Sciatic nerve (tissue), 2 donors: ENCODE data around the gene PGLYRP2. TPM values are rescaled to one million over a fixed set of nuclear protein-coding genes. Genes with fewer than 3 reads are reported as not detected.

Experiments
- ATAC-seq: fragments of 200-7000 bp; cut with Tn5 transposase; one replicate; pipeline ENCODE4 v1.9.1; 2020; ENCODE audit warnings: mild to moderate bottlenecking, moderate library complexity
- DNase-seq: peaks from one replicate; pipeline ENCODE4 v3.0.0-alpha.2; 2020; ENCODE audit warnings: low spot score
- intact Hi-C: fragments of 100-400 bp; cut with DNase I; formaldehyde crosslinking; loops from one replicate; pipeline ENCODE4 v1.14.2; 2022
- total RNA-seq: library from RNA; stranded (reverse); fragmentation: NEBNext Ultra II Directional; extraction: Animal tissue kit (Norgen Biotek cat#: 25700); gene quantifications from one replicate; pipeline ENCODE4 v1.2.1, GENCODE V29; 2021
- donor health status: DM: no; HTN: no; CAD: no.
- donor health status: DM: no; HTN: no; CAD: no.

Gene PGLYRP2
- total RNA-seq, 1 donor from 2014 or later: not detected

DNA sequence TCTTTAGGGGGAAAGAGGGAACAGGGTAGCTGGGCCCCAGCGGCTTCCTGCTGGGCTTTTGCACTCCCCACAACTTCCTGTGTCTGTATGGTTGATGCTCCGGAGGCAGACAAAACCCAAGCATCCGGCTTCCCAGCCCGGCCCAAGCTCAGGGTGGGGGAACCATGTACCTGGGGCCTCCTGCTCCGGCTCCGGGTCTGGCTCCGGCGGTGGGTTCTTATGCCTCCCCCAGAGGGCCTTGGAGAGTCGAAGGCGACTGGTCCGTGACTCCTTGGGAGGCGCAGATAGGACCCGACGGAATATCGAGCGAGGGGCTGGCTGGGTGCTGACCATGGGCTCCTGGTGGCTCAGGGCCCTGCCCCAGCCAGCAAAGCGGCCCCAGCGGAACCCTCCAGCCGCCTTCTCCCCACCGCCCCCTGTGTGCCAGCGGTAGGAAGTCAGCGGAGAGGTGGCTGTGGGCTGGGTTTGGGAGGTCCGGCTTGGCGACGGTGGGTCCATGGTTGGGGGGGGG, 15.4 kb downstream of the PGLYRP2 start:
- intact Hi-C loops: no loop called here
- DNase-seq (no peak), ATAC-seq (peak; percentile 56)

GRCh38 chr19:15461694-15462093, 17.6 kb downstream of the PGLYRP2 start:
- no peak for DNase-seq
- intact Hi-C loops: no loop called here
- no peak for ATAC-seq

GRCh38 chr19:15457701-15458484, 21.4 kb downstream of the PGLYRP2 start:
- intact Hi-C loops: no loop called here

DNA sequence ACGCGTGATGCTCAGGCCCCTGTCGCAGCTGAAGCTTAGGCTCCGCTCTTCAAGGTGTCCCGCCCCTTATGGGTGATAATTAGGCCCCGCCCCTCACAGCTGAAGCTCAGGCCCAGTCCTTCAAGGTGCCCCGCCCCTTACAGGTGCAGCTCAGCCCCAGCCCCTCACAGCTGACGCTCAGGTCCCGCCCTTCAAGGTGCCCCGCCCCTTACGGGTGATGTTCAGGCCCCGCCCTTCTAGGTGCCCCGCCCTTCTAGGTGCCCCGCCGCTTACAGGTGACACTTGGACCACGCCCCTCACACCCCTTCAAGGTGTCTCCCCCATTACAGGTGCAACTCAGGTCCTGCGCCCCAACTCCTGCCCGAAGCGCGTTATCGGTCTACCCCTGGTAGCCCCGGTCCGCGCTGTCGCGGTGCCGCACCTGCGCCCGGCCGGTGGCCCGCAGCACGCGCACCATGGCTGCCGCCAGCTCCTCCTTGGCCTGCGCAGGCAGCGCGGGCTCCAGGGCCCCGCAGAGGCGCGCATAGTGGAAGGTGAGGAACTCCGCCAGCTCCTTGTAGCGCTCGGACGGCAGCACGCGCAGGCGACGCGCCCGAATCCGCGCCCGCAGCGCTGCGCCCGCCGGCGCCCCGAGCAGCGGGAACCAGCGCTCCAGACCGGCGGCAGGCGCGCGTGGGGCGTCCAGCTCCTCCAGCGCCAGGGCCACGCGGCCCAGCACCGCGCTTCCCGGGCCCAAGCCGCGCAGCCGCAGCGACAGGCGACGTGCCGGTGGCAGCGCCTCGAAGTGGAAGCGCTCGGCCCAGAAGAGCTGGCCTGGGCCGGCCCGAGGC, 22.2 kb downstream of the PGLYRP2 start:
- intact Hi-C loops: no loop called here
- ATAC-seq (no peak), DNase-seq (no peak)

More at GRCh38 chr19:15457701-15458484, 21.4 kb downstream of the PGLYRP2 start:
- ATAC-seq (no peak), DNase-seq (no peak)

GRCh38 chr19:15456441-15456840, 22.9 kb downstream of the PGLYRP2 start:
- intact Hi-C loops: no loop called here

DNA sequence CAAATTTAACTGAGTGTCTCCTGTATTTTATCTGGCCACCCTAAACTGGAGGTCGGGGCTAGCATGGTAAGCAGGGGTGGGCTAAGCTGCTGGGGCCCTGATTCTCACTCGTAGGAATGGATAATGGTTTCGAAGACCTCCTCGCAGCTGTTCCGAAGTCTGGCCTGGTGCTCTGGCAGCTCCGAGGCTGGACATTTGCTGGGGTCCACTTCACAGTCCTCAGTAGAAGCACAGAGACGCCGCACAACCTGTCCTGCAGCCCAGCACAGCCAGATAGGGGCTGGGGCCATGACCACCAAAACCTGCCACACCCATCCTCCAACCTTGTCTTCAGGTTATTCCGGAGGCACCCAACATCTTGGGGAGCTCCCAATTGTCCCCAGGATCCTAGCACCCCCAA, 23.3 kb downstream of the PGLYRP2 start:
- DNase-seq (no peak), ATAC-seq (no peak)
- intact Hi-C loops: no loop called here

More at GRCh38 chr19:15456441-15456840, 22.9 kb downstream of the PGLYRP2 start:
- ATAC-seq (no peak), DNase-seq (no peak)

DNA sequence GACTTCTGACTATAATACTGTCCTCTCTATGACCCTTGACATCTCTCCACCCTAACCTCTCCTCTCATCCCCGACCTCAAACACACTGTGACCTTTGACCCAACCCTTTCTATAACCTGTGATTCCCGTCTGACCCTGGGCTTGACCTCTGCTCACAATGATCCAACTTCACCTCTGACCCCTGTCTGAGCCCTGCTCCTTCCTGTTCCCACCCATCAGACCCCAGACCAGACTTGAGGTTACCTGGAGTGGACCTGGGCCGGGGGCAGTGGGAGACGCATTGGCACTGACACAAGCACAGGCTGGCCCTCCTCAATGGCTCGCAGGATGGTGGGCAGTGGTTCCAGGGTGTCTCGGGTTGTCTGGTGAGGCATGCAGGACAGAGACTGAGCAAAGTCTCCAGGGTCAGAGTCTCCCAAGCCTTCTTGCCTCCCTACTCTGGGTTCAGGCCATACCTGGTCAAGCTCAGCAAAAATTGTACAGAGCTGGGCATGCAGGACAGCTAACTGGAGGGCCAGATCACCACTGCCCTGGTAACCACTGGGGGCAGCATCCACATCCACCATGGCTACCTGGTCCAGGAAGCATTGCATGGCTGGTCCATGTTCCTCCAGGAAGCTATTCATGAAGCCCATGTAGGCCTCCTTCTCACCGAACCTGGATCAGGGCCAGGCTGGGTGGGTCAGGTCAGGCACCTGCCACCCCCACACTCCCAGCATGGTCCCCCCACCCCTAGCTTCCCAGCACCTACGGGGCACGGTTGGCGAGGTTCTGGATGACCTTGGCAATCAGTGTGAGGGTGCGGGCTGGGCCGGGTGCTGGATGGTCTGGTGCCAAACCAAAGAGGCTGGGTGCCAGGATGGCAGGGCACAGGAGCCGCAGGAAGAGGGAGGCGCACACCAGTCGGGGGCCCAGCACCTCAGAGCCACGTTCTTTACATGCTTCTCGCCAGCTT, 25.1 kb downstream of the PGLYRP2 start:
- no peak for DNase-seq
- intact Hi-C loops: no loop called here
- ATAC-seq: no peak

DNA sequence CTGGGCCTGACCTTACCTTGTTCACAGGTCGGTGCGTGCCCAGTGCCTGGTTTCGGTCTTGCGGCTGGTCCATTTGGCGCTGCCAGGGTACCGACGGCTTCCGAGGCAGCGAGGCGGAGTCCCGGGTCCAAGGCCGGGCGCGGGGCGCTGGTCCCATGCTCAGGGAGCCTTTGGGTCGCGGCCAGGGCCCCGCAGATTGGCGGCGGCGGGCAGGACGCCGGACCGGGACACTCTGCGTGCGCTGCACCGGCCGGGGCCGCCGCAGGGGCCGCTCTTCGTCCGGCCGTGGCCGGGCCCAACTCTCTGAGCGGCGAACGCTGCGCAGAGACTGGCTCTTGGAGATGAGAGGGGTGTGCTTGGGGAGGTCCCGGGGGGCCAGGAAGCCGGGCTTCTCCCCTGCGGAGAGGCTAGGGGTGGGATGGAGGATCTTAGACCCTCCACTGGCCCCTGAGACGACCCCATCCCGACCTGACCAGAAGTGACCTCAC, 26.2 kb downstream of the PGLYRP2 start:
- ATAC-seq: no peak
- intact Hi-C loops: no loop called here

DNA sequence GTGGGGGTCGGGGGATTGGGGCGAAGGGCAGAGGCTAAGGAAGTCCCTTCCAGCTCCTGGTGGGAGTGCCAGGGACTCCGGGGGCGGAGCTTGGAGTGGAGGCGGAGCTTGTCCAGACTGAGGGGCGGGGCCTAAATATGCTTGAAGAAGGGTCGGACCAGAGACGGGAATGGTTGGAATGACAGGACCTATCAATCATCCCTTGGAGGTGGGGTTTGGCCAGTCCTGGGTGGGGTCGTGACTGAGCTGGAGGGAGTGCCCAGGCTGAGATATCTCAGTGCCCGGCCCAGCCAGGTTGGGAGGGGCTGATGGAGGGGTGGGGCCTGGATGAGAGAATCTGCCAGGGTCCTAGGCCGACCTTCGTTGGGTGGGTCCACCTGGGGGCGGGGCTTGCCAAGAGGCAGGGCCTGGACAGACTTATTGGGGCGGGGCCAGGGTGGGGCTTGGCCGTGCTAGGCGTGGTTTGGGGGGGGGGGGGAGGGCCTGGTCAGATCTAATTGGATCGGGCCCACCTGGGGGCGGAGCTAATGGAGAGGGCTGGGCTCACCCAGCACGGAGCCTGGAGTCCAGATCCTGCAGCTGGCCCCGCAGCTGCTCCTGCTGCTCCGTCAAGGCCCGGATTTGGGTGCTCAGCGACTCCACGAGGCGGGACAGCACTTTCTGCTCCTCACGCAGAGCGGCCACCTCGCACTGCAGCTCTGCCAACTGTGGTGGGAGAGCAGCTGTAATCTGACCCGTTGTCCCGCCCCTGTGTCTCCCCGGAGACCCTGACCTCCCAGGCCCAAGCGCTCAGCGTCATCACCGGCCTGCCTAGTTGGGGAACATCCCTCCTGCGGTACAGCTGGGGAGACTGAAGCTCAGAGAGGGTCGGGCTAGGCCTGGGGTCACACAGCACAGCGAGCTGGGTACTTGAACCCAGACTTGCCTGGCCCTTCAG, 26.9 kb downstream of the PGLYRP2 start:
- intact Hi-C loops: no loop called here
- DNase-seq (peak; percentile 94), ATAC-seq (peak; percentile 89)

More for the DNA sequence above, 26.2 kb downstream of the PGLYRP2 start:
- DNase-seq: no peak

- no peak for ATAC-seq
- intact Hi-C loops: no loop called here
- no peak for DNase-seq
These were observed 28.8 kb downstream of the PGLYRP2 start for GRCh38 chr19:15450528-15450890.

- ATAC-seq (peak; percentile 20), DNase-seq (peak; percentile 92)
- intact Hi-C loops: no loop called here
These were observed 29.4 kb downstream of the PGLYRP2 start, which contains the start of gene WIZ for GRCh38 chr19:15449620-15450527. TSS of gene WIZ (minus strand) at chr19:15449956. CDS start at chr19:15448307, 1,649 bp downstream.

DNA sequence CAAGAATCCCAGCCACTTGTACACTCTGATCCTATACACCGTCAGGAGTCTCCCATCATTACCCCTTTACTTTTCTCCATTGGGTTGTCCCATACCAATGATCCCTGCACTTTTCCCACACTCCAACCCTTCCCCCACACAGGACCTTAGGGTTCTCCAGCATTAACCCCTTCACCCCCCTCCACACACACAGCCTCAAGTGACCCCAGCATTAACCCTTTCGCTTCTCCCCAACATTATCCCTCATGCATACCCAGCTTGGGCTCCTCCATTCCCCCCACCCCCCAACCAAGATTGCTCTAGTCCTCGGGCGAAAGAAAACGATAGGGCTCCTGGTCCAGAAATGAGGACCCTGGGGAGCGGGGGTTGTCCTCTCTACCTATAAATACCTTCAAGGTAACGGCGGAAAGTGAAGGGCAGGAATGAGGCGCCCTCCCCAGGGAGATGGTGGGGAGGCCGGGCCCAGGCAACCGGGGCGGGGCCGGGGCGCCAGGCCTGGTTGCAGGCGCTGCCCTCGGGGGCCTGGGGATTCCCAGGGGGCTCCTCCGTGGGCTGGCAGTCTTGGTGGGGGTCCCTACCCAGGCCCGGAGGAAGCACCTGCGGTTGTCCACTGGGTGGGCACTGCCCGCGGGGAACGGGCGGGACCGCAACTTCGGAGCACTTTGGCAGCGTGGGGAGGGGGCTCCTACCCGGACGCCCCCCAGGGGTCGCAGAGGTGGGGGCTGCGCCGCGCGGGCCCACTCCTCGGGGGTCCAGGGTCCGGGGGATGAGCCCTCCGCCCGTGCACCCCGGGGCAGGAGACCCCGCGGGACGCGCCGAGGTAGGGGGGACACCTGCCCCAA, 30.3 kb downstream of the PGLYRP2 start:
- ATAC-seq: no peak
- intact Hi-C loops: no loop called here

DNA sequence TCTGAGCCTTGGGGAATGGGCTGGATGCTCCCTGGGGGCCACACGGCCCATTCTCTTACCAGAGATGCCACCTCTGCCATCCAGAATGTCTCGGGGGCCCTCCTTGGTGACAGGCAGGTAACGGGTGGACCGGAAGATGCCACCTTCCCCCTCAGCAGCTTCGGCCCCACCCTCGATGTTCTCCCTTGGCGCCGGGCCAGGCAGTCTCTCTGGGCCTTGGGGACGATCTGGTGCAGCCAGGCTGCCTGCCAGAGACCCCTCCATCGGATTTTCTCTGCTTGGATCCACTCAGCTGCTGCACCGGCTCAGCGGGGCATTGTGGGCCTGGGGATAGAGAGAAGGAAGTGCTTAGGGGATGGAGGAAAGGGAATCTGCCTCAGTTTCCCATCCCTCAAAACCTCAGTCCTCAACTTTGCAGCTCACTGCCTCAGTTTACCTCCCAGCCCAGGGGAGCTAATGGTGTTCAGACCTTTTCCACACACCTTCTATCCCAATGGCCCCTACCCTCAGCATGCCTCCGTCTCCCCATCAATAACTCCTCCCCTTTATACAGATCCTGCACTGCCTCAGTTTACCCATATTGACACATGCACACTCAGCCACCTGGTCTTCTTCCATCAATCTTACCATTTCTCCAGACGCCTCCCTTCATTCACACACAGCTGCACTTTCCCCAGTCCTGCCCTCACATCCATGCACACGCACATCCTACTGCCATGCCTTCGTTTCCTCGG, 31.1 kb downstream of the PGLYRP2 start:
- ATAC-seq: no peak
- intact Hi-C loops: no loop called here
- no peak for DNase-seq

More for the DNA sequence above, 30.3 kb downstream of the PGLYRP2 start:
- no peak for DNase-seq

GRCh38 chr19:15447057-15447456, 32.2 kb downstream of the PGLYRP2 start:
- DNase-seq (no peak), ATAC-seq (no peak)
- intact Hi-C loops: no loop called here

GRCh38 chr19:15445807-15446376, 33.4 kb downstream of the PGLYRP2 start:
- intact Hi-C loops: no loop called here
- DNase-seq (no peak), ATAC-seq (no peak)
